Measurements from ENCODE around the gene NFASC.

Gene NFASC

DNA sequence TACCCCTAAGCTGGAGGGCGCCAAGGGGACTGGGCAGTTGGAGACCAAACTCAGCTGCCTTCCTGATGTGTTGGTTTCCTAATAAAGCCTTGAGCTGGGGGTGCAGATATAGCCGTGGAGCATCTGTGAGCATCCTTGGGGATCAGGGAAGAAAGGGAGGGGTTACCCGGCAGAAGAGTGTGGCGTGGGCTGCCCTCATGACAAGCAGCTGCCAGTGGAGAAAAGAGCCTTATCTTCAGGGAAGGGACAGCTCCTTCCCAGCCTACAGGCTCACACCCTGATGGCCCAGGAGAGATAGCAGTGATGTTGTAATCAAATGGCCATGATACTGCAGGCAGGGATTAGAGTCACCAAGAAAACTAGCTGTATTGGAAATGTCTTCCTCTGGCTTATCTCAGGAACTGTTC, 10.8 kb upstream of the NFASC start:
- no peak for DNase-seq (ENCODE audit: low read depth)

DNA sequence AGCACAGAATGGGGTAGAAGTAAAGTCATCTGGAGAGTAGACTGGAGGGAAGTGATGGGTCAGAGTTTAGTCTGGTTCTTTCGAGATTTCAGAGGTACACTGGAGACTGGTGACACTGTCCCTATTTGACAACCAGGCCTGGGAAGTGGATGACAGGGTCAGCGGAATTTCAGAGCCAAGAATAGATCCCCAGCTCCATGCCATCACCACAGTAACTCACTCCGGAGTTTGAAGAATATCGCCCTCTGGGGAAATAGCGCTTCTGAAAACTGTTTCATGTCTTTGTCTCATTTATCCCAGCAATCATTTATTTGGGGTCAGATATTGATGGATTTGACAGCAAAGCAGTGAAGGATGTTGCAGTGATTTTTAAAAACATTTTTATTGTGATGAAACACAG, 7.6 kb upstream of the NFASC start:
- DNase-seq (ENCODE audit: low read depth) = no peak

DNA sequence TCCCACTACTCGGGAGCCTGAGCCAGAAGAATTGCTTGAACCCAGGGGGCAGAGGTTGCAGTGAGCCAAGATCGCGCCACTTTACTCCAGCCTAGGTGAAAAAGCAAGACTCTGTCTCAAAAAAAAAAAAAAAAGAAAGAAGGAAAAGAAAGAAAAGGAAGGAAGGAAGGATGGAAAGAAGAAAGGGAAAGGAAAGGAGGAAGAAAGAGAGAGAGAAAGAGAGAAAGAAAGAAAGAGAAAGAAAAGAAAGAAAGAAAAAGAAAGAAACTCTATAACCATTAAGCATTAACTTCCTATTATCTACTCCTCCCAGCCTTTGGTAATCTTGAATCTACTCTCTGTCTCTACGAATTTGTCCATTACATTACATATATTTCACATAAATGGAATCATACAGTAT, 6.9 kb upstream of the NFASC start:
- no peak for DNase-seq (ENCODE audit: low read depth)

DNA sequence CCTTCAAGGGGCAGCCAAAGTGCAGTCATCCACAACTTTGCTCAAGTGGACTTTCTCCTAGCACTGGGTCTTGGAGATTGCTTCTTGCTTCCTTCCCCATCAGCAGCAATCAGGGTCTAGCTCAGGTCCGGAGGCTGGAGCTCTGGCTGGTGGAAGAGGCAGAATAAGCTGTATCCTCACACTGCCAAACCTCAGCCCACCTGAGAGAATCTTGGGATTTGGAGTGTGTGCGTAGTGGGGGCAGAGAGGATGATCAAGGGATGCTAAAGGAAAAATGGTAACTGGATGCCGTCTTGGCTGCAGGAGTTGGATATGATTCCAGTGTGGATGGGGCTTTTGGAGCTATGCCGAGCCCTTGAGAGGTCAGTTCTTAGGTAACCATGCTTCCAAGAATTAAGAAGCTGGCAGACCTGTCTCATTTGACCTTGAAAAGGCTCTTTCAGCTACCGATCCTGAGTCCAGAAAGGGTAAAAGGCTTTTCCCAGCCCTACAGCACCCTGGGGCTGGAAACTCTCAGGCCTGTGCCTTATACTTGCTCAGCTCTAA, 4.5 kb upstream of the NFASC start:
- no peak for DNase-seq (ENCODE audit: low read depth)

DNA sequence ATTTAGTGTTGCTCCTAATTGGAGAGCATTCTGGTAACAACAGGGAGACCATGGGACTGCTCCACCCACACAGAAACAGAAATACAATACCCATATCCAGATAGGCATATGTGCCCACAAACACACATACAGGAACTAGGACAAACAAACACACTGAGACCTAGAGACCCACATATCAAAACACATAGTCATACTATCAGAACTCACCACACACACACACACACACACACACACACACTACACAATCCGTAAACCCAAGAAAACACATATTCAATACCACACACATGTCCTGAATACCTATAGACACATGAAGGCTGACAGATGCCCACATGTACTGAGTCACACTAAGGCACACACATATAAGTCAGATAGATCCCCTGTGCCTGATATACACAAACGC, 3.5 kb upstream of the NFASC start:
- DNase-seq (ENCODE audit: low read depth) = no peak

DNA sequence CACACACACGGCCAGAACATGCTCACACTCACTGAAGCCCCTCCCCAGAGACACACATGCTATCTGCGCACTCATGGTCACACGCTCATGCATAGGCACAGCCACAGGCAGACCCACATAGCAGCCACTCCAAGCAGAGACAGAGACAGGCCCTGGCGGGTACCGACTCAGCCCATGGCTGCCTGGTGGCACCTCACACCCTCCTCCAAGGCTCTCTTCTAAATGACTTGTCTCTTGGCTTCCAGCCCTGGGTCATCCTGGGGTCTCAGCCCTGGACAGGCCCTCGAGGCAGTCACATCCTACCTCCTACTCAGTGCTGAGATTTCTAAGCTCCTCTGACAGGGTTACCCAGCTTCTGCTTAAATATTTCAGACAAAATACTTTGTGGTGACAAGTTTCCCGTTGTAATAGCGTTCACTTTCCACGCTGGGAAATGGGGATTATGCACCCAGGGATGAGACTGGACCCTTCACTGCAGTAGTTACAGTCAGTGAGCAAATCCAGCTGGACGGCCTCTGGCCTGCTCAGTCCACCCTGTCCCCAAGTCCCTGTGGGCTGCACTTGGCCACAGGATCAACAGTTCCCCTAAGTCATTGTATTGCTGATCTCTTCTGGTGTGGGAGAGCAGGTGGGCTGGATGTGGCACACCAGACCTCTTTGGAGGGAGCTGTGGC, 2.9 kb upstream of the NFASC start:
- DNase-seq (ENCODE audit: low read depth) = no peak

DNA sequence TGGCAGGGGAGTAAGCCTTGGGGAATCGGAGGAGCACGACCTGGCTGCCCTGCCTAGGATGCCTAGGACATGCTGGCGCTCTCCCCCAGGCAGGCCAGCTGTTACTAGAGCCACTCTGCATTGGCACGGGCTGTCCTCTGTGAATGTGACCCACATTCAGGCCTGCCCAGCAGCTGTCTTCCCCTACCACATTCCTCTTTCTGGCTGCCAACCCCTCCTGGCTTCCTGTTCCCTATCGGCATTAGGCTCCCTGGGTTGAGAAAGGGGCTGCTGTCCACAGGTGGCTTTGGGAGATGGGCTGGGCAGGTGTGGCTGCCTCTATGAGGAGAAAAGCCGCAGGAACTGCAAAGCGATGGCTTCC, 2.3 kb upstream of the NFASC start:
- no peak for DNase-seq (ENCODE audit: low read depth)

DNA sequence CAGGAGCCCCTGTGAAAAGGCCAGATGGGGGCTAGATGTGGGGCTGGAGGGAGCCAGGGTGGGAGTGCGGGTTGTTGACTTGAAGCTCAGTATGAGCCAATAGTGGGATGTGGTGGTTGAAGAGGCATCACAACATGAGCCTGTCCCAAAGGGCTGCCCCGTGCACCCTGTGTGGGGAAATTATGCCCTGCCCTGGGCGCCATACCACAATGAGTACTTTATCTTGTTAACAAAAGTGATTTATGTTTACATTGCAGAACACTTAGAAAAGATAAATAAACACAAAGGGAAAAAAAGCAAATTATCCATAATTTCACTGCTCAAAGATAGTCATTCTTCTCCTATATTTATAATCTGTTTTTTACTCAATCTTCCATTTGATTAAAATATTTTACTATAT, 1.6 kb upstream of the NFASC start:
- no peak for DNase-seq (ENCODE audit: low read depth)

DNA sequence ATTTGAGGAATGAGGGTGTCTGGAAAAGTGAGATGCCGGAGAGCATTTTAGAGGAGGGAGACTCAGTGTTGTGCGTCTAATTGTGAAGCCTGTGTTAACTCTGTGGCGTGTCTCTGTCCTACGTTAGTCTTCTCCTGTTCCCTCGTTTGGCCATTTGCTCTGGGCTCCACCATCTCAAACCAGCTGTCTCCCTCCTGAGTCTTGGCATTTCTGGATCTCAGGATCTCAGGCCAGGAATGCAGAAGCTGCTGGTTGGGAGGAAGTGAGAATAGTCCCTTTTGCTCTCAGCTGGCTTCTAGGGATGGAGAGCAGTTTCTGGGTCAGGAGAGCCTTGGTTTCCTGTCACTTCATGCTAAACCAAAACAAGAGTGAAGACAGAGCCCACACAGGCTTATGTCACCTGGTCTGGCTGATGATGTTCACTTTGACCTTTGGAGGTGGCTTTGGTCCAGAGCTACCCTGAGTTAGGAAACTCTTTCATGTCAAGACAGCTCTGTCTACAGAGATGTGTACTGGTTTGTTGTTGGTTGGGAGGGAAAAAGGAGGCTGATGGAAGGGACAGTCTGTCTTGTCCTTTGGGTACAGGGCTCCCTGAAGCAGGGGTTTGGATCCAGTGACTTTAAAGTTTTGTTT, 859 bp downstream of the NFASC start:
- DNase-seq (ENCODE audit: low read depth) = no peak

DNA sequence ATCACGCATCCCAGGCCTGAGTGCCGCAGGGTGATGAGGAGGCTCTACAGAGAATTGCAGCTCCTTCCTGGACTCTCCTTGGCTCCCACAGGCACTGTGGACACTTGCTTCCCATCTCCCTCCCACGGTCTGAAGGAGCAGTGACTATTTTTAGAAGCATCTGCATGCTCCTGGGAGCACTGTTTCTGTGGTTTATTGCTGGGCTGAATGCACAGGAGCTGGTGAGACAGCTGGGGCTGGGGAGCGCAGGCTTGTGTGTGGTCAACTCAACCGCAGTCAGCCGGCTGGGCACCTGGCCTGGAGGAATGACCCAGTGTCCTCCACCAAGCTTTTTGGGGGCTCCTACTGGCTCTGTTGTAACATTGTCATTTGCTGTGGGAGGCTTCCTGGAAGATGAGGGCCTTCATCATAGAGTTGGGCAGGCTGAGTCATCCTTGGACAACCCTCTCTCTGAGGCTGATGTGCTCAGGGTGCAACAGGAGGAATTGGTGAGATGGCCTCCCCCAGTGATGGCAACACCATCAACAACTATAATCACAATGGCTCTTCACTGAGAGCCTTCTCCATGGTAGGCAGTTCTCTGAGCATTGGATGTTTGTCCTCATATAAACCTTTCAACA, 1.7 kb downstream of the NFASC start:
- DNase-seq (ENCODE audit: low read depth) = no peak

DNA sequence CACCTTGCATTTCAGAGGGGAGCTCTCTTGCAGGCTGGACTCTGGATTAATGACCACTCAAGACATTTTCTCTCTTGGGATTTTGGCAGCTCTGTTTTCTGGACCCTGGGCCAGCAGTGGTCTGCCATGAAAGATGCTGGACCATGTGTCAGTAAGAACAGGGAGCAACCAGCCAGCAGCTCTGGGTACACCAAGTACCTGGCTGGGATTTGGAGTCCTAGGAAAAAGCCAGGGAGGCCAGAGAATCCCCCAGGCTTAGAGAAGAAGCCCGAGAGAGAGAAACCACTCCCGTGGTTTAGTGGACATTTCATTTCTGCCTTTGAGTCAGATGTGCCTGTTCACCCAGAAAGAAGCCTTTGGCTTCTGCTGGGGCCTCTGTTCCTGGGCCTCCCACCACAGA, 2.5 kb downstream of the NFASC start:
- no peak for DNase-seq (ENCODE audit: low read depth)

DNA sequence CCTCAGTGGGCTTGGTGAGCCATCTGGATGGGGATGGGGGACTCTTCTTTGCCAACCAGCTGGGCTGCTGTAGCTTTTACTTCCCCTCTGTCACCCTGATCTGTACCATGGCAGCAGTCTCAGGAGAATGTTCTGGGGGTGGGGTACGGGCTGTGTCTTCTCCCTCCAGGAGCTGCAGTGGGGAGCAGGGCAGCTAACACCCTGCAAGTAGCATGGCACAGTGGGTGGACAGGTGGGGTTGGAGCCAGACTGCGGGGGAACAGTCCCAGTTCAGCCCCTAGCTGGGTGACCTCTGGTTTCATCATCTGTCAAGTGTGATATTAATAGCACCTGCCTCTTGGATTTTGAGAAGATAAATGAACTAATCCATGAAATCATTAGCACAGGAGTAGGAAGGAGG, 3.1 kb downstream of the NFASC start:
- no peak for DNase-seq (ENCODE audit: low read depth)

DNA sequence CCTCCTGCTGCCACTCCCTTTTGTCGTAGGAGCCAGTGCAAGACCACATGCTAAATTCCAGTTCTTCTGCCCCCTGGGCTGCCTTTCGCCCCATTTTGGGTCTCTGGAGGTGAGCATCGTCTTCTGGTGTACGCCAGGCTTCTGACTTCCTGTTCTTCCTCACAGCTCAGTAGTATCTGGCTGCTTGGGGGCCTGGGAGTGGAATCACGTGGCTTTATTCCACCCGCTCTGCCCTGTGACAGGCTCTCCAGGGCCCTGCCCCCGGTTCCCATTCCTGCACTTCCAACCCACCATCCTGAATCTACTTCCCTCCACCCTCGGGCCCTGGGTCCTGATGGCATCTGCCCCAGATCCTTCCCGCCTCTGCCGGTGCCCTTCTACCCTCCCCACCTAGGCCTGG, 3.6 kb downstream of the NFASC start:
- DNase-seq (ENCODE audit: low read depth) = no peak

DNA sequence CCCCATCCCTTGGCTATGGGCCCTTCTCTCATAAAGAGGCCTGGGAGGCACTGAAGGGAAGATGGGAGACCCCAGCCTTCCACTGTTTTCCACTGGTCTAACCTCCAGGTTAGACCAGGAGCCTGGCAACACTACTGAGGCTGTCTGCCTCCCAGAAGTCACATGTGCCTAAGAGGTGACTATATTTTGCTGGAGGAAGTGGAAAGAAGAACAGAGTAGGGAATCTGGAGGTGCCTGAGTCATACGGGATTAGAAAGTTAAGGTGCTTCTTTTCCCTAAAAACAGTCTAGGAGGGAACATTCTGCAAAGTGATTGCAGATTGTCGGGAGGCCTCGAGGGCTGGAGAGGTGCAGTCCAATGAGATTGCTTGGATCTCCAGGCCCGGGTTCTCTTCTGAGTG, 4.6 kb downstream of the NFASC start:
- DNase-seq (ENCODE audit: low read depth) = no peak

DNA sequence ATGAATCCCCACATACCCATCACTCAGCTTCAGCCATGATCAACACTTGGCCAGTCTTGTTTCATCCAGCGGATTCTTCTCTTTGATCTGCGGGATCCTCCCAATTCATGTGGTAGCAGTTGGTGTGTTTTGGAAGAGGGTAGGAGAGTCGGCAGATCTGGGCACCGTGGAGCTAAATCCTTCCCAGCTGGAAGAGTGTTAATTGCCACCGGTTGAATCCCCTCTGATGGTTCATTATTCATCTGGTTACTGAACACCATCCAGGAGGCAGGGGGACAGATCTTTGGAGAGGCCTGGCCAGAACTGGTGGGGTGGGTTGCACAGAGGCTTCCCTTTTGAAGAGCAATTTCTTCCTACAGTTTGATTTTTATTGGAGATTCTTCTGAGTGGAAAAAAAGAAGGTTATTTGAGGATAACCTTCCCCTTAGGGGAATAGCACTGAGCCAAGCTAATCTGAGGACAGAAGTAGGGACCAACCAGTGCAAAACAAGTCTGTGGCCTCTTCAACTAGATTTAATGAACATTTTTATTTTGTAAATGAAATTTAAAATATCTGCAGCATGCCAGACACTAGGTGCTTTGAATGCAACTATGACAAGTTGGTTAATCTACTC, 8.1 kb downstream of the NFASC start:
- no peak for DNase-seq (ENCODE audit: low read depth)

DNA sequence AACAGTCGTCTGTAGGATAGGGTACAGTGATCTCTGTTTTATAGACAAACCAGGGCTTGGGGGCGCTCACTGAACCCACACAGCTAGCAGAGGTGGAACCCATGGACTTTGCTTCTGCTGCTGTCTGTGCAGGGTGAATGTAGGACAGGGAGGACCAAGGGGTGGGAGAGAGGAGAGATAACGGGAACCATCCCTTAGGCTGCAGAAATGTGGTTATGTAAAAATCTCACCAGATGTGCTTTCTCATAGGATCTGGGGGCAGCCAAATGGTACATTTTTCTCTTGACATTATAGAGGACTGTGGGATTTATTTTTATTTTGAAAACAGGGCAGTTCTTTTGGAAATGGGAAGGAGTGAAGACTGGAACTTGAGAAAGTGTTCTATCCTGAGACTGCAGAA, 8.7 kb downstream of the NFASC start:
- no peak for DNase-seq (ENCODE audit: low read depth)

DNA sequence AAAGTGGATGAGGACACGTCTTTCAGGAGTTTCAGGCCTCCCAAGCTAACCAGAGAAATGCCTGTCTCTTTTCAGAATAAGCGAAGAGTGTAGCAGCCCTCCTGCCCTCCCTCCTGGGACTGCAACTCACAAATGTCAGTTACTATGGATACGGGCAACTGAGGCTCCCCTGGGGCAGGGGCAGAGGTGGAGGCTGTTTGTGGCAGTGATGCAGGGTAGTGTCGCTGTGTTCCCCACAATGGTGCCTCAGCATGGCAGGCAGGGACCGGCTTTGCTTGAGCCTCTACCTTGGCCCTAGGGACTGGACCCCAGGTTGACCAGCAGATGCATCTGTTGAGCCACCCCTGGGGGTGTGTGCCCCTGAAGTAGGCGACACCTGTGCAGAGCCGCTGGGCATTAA, 10.2 kb downstream of the NFASC start:
- DNase-seq (ENCODE audit: low read depth) = no peak

DNA sequence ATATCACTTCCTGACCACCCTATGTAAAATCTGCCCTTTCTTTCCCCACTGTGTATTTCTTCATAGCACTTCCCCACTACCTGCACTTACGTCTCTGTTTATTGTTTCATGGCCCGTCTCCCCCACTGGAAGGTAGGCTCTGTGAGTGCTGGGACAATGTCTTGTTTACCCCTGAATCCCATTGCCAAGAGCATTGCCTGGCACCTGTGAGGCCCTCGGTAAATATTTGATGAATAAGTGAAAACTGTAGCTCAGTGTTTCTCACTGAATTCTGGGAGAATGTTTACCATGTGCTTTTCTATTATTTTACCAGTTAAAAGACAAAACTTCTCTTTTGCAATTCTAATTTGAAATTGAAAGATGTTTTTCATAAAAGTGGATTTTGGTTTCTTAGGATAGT, 11.8 kb downstream of the NFASC start:
- DNase-seq (ENCODE audit: low read depth) = no peak

DNA sequence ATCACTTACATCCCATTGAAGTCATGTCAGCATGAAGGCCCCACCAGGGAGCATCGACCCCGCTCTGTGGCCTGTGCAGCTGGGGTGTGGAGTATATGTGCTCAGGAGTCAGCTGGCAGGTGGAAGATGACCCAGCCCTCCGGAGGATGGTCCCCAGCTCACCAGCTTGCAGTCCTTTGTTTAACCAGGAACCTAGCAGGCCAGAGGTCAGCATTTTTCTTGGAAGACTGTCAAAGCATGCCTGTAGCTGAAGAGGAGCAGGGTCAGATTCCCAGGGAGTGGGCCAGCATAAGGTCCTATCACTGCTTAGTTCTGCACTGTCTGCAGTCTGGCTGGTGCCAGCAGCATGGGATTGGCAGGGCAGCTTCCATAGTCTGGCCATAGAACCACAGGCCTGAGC, 12.7 kb downstream of the NFASC start:
- no peak for DNase-seq (ENCODE audit: low read depth)

DNA sequence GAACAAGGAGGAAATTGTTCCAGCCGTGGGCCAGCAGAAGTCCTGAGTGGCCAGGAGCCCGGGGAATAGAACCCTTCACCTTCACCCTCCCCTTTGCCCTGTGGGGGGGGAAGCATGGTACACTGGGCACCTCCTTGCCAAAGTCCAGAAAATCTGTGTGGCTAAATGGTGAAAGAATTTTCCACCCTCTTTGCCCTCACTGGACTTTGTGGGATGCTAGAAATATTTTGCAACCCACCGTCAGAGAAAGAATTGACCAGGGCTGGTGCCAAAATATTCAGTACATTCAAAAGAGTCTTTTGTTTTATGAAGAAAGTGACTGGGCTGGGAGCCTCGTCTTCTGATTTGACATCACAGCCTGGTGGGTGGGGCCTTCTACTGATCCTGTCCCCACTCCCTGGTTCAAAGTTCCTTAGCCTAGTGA, 14.6 kb downstream of the NFASC start:
- DNase-seq (ENCODE audit: low read depth) = no peak

DNA sequence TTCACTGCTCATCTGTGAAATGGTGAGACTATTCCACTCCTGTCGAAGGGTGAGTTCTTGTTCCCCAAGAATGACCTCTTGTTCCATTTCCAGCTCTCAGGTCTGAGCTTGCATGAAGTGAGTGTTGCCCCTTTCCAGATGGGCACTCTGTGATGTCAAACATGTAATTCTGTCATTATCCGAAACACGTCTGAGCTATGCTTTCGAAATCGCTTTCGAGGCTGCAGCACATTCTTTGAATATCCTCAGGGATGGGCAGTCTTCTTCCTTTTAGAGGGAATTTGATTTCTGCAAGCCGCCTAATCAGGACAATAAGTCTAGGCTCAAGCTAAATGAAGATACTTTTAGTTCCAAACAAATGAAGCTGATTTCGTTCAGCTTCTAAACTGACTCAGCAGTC, 15.1 kb downstream of the NFASC start:
- DNase-seq (ENCODE audit: low read depth) = no peak

DNA sequence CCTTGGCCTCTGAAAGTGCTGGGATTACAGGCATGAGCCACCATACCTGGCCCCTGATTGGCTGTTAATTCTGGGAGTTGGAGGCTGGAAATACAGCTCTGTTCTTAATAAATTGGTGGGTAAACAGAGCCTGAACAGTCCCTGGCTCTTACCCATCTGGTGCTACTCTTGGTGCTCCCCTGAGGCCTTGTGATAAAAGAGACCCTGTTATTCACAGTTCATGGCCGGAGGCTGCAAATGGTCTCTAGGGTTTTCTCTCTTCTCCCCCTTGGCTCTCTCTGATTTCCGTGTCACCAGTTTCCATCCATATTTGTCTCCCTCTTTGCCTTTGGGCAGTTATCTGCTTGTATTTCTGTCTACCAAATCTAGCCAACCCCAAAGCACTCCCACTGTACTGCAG, 17.2 kb downstream of the NFASC start:
- no peak for DNase-seq (ENCODE audit: low read depth)

DNA sequence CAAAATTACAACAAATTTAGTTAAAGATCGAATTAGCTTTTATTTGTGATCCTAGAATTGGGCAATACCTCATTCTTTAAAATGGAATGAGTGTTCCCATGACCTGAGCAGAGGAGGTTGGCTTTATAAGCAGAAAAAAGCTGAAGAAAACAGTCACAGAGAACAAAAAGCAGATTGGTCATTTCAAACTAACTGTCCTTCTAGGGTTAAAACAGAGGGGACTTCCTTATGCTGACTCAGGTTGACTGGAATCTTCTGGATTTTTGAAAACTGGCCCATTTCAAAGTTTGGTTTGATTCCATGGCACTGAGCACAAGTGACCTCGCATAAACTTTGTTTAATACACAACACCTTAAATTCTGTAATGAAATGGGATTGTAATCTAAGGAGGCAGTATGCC, 17.6 kb downstream of the NFASC start:
- no peak for DNase-seq (ENCODE audit: low read depth)

Measured in stimulated activated CD8-positive, alpha-beta memory T cell treated with anti-CD3 and anti-CD28 coated beads, Interleukin-15, amount 100 ng/mL, for 24 hours (primary cell).